Loucy (cell line): ENCODE measurements around the gene DSCAM.

ENCODE experiments used
- EZH2phosphoT487 ChIP-seq: fragments of 200-600 bp; IDR thresholded peaks from 2 replicates; pipeline ENCODE4 v1.6.1; 2018; ENCODE audit warnings: antibody characterized with exemption, mild to moderate bottlenecking, moderate library complexity, borderline replicate concordance
- TF ChIP-seq, protein P1 (sequence below): fragments of 200-600 bp; sonication (generic); conservative IDR thresholded peaks from 2 replicates; pipeline ENCODE4 v1.5.1; 2014; ENCODE audit warnings: mild to moderate bottlenecking, antibody characterized with exemption, low read length

DNA sequence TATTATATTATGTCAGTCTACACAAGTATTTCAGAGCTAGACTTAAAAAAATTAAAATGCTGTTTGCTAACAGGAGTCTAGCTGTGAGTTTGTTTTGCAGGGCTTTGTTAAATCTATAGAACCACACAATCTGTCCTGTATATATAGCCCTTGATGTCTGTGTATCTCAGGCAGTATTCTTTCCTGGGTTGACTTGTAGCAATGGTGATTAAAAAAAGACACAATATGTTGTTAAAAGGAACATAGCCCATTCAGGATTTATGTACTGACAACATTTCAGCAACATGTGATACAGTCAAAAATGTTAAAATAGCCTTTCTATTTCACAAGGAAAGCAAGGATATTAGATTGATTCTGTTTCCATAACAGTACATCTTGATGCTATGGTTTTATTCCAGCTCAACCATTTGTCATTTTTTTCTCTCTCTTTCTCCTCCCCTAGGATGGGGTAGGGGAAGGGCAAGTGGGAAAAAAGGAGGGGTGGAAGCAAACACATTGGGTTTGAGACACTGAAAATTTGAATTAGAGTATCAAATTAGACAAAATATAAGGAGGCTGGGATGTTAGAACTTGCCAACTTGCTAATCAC is 139.2 kb downstream of the DSCAM start:
- TF ChIP-seq, protein P1, sequence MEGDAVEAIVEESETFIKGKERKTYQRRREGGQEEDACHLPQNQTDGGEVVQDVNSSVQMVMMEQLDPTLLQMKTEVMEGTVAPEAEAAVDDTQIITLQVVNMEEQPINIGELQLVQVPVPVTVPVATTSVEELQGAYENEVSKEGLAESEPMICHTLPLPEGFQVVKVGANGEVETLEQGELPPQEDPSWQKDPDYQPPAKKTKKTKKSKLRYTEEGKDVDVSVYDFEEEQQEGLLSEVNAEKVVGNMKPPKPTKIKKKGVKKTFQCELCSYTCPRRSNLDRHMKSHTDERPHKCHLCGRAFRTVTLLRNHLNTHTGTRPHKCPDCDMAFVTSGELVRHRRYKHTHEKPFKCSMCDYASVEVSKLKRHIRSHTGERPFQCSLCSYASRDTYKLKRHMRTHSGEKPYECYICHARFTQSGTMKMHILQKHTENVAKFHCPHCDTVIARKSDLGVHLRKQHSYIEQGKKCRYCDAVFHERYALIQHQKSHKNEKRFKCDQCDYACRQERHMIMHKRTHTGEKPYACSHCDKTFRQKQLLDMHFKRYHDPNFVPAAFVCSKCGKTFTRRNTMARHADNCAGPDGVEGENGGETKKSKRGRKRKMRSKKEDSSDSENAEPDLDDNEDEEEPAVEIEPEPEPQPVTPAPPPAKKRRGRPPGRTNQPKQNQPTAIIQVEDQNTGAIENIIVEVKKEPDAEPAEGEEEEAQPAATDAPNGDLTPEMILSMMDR, result no peak
- no peak for TF ChIP-seq EZH2phosphoT487
